WTC11 (cell line): Measurements from ENCODE around the gene HMGCS2.

Experiments used
- CREB1 ChIP-seq: sonication (generic); formaldehyde crosslinking; IDR thresholded peaks from 2 replicates; pipeline ENCODE4 v1.8.0; 2023; ENCODE audit warnings: mild to moderate bottlenecking, missing genetic modification reagents
- CTCF ChIP-seq: fragments of 200-600 bp; IDR thresholded peaks from 2 replicates; pipeline ENCODE4 v1.8.0; 2022; ENCODE audit warnings: antibody characterized with exemption
- ERG ChIP-seq: fragments of 250-450 bp; sonication (Bioruptor Pico); IDR thresholded peaks from 2 replicates; pipeline ENCODE4 v1.8.0; 2021; ENCODE audit warnings: mild to moderate bottlenecking
- FOXK1 ChIP-seq: sonication (generic); formaldehyde crosslinking; IDR thresholded peaks from 2 replicates; pipeline ENCODE4 v1.8.0; 2022; ENCODE audit warnings: mild to moderate bottlenecking, moderate library complexity, missing genetic modification reagents
- JUN ChIP-seq: sonication (generic); formaldehyde crosslinking; IDR thresholded peaks from 2 replicates; pipeline ENCODE4 v1.8.0; 2023; ENCODE audit warnings: mild to moderate bottlenecking, missing genetic modification reagents
- MLX ChIP-seq: sonication (generic); formaldehyde crosslinking; IDR thresholded peaks from 2 replicates; pipeline ENCODE4 v1.8.1; 2023; ENCODE audit warnings: mild to moderate bottlenecking, missing genetic modification reagents, moderate library complexity
- NFE2L1 ChIP-seq: sonication (generic); formaldehyde crosslinking; IDR thresholded peaks from 2 replicates; pipeline ENCODE4 v1.8.1; 2023; ENCODE audit warnings: missing genetic modification reagents
- NFYB ChIP-seq: sonication (generic); formaldehyde crosslinking; conservative IDR thresholded peaks from 2 replicates; pipeline ENCODE4 v1.8.0; 2022; ENCODE audit warnings: low read depth, missing genetic modification reagents
- NR3C1 ChIP-seq: sonication (generic); formaldehyde crosslinking; conservative IDR thresholded peaks from 2 replicates; pipeline ENCODE4 v1.8.1; 2023; ENCODE audit warnings: low read depth, mild to moderate bottlenecking, missing genetic modification reagents
- ZNF232 ChIP-seq: sonication (generic); formaldehyde crosslinking; IDR thresholded peaks from 2 replicates; pipeline ENCODE4 v1.8.0; 2022; ENCODE audit warnings: mild to moderate bottlenecking, missing genetic modification reagents

GRCh38 chr1:119725626-119726025 lies 43.1 kb downstream of the HMGCS2 start:
- TF ChIP-seq CTCF (no peak), CREB1 (no peak), NFYB (CRISPR knock-in tag) (no peak), ZNF232 (CRISPR knock-in tag) (no peak), NR3C1 (CRISPR knock-in tag) (no peak), ERG (CRISPR knock-in tag) (no peak), FOXK1 (CRISPR knock-in tag) (no peak), MLX (no peak), NFE2L1 (no peak), JUN (CRISPR knock-in tag) (no peak)
